ENCODE data around the gene GTF3C4.

DNA sequence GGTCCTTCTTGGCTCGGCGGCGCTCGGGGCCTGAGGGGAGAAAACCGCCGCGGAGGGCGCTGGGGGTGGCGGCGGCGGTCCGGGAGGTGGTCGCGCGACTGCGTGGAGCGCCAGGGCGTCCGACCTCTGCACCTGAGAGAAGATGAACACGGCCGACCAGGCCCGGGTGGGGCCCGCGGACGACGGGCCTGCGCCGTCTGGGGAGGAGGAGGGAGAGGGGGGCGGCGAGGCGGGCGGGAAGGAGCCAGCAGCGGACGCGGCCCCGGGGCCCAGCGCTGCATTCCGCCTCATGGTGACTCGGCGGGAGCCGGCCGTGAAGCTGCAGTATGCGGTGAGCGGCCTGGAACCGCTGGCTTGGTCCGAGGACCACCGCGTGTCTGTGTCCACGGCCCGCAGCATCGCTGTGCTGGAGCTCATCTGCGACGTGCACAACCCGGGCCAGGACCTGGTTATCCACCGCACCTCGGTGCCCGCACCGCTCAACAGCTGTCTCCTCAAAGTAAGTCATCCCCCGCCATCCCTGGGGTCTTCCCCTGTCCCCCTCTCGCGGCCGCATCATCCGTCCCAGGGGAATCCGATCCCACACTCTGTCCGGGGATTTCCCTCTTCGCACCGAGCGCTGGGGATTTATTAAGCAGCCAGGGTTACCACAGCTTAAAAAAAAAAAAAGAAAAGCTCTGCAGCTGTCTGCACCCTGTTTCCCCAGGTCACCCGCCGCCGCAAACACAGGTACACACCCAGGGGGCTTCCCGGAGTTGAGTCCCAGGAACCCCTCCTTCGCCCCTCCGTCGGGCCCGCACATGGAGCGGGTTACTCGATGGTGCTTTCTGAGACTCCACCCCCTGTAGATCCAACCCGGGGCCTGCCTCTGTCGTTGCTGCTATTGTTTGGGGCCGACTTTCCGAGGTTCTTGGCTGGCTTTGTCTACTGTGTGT, at the start of gene GTF3C4:
- TF ChIP-seq, protein P1, sequence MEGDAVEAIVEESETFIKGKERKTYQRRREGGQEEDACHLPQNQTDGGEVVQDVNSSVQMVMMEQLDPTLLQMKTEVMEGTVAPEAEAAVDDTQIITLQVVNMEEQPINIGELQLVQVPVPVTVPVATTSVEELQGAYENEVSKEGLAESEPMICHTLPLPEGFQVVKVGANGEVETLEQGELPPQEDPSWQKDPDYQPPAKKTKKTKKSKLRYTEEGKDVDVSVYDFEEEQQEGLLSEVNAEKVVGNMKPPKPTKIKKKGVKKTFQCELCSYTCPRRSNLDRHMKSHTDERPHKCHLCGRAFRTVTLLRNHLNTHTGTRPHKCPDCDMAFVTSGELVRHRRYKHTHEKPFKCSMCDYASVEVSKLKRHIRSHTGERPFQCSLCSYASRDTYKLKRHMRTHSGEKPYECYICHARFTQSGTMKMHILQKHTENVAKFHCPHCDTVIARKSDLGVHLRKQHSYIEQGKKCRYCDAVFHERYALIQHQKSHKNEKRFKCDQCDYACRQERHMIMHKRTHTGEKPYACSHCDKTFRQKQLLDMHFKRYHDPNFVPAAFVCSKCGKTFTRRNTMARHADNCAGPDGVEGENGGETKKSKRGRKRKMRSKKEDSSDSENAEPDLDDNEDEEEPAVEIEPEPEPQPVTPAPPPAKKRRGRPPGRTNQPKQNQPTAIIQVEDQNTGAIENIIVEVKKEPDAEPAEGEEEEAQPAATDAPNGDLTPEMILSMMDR (IDR thresholded peaks at IDR 0.05) = no peak
- no peak for TF ChIP-seq POLR2AphosphoS5 (IDR thresholded peaks at IDR 0.05; ENCODE audit: low read depth, low read length)
- no peak for TF ChIP-seq SIN3A (IDR thresholded peaks at IDR 0.05; ENCODE audit: borderline replicate concordance, insufficient read depth, low read depth, low read length)

All from Panc1 (cell line).